Peyer's patch (tissue), 4 donors: ENCODE measurements around the gene SPRY4.

Experiments
- POLR2A ChIP-seq, 2 donors: fragments of 450-650 bp; IDR thresholded peaks; one replicate each; pipeline ENCODE4 v1.5.1; 2017; ENCODE audit warnings: antibody characterized with exemption in 2 of 2, mild to moderate bottlenecking in 2 of 2, moderate library complexity in 2 of 2
- TF ChIP-seq, protein P1 (sequence below), 6 experiments: fragments of 450-650 bp in 4 of 6; fragments of 200-600 bp in 2 of 6; sonication (generic) in 1 of 6; IDR thresholded peaks; one replicate each; pipeline ENCODE4 v1.5.1; 2017 to 2019; ENCODE audit warnings: antibody characterized with exemption in 6 of 6, mild to moderate bottlenecking in 3 of 6, moderate library complexity in 1 of 6

DNA sequence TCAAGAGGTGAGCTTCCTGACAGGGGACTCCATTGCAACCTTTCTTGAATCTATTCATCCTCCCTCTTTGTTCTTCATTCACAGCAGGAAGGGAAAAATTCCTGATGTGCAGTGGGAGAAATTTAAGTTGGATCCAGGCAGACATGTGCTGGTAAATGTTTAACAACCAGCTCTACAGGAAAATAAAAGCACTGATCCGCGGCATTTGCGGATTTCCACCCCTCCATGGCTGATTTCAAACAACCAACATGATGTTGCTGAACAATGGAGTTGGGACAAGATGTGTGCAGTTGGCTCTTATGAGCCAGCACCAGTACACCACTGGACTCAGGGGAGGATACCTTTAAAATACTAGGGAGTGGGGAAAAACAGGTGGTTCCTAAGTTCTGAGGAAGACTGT, 47.0 kb downstream of the SPRY4 start:
- no peak for TF ChIP-seq POLR2A (IDR thresholded peaks at IDR 0.05)
- TF ChIP-seq, protein P1, sequence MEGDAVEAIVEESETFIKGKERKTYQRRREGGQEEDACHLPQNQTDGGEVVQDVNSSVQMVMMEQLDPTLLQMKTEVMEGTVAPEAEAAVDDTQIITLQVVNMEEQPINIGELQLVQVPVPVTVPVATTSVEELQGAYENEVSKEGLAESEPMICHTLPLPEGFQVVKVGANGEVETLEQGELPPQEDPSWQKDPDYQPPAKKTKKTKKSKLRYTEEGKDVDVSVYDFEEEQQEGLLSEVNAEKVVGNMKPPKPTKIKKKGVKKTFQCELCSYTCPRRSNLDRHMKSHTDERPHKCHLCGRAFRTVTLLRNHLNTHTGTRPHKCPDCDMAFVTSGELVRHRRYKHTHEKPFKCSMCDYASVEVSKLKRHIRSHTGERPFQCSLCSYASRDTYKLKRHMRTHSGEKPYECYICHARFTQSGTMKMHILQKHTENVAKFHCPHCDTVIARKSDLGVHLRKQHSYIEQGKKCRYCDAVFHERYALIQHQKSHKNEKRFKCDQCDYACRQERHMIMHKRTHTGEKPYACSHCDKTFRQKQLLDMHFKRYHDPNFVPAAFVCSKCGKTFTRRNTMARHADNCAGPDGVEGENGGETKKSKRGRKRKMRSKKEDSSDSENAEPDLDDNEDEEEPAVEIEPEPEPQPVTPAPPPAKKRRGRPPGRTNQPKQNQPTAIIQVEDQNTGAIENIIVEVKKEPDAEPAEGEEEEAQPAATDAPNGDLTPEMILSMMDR (IDR thresholded peaks at IDR 0.05): no peak
